ENCODE measurements around the gene PCGF2. TPM values are rescaled to one million over a fixed set of nuclear protein-coding genes. Genes with fewer than 3 reads are reported as not detected.
A peak's percentile ranks its signal among the peaks of the same experiment; 100 is the strongest.

Gene PCGF2
- total RNA-seq, 1 donor from 2014 or later = 56.2 TPM

DNA sequence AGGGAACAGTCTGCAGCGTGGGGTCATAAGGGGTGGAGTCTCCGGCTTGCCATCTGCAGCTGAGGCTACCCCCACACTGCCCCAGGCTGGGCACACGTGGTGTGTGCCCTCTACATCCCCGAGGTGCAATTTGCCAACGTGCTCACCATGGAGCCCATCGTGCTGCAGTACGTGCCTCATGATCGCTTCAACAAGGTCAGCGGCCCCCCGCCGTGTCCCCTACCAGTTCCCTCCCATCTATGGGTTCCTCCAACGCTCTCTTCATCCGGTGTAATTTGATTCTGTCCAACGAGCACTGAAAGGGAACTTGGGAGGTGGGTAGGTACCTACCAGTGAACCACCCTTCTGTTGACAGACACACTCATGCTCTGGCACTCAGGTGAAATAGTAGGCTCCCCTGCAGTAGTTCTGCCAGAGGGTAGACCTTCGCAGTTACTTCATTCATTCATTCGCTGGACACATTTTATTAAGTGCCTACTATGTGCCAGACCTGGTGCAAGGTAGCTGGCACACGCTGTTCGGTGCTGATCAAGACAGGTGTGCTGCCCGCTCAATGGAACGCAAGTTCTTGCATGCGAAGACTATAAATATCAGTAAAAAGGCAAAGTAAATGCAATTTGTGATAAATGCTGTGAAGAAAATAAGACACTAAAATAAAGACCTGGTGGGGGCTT is 40.3 kb downstream of the PCGF2 start:
- no peak for ATAC-seq
- intact Hi-C loops (cut with DNase I) = no loop called here
- DNase-seq (ENCODE audit: low spot score) = no peak

GRCh38 chr17:38706505-38707216 is 41.5 kb downstream of the PCGF2 start:
- intact Hi-C loops (cut with DNase I) = no loop called here
- DNase-seq (ENCODE audit: low spot score) (no peak), ATAC-seq (no peak)

GRCh38 chr17:38705803-38706504 is 42.2 kb downstream of the PCGF2 start:
- ATAC-seq (no peak), DNase-seq (ENCODE audit: low spot score) (peak; percentile 78)
- intact Hi-C loops (cut with DNase I) = no loop called here

DNA sequence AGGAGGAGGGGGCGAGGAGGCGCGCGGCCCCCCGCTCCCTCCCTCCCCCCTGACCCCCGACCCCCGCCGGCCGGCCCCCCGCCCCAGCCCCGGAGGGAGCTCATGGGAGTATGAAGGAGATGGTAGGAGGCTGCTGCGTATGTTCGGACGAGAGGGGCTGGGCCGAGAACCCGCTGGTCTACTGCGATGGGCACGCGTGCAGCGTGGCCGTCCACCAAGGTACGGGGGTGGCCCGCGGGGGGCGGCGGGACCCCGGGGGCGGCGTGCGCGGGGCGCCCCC is 42.7 kb downstream of the PCGF2 start:
- DNase-seq (ENCODE audit: low spot score) (no peak), ATAC-seq (no peak)
- intact Hi-C loops (cut with DNase I) = no loop called here

GRCh38 chr17:38704606-38705522 is 43.3 kb downstream of the PCGF2 start, which contains the start of gene MLLT6:
Gene MLLT6, plus strand, starts transcription at chr17:38705273. Its CDS starts 360 bp downstream, at chr17:38705633.
- DNase-seq (ENCODE audit: low spot score) = peak; percentile 88
- intact Hi-C loops (cut with DNase I) = no loop called here

DNA sequence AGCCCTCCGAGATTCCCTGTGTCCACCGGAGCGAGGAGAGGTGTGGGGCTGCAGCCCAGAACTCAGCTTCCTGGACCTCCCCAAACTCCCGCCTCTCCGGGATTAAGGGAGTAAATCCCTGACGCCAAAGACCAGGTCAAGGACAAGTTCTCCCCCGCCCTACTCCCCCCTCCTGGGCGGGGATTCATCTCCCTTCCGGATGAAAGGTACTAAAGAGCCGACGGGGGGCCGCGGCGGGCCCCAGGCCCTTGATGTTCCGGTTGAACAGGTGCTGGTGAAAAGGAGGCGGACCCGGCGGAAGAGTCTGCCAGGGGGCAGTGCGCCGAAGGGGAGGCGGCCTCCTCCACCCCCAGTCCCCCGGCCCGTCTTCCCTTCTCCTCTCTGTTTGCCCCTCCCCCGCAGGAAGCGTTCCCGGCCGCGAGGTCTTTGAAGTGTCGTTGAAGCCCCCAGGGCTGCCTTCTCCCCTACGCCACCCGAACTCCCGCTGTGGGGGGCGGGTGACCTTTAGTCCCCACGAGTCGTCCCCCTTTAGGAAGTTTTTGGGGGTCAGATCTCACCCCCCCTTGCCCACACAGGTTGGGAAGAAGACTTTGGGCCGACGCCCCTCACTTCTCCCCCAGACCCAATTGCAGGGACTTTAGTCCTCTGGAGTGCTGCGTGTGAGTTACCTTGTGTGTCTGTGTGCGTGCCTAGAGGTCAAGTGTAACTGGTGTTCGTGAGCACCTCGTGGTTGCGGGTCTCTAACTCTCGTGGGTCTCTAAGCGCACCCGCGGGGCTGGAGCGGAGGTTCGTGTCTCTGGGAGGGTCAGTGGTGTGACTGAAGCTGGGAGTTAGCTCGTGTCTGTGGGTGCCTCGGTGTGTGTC is 44.2 kb downstream of the PCGF2 start:
- intact Hi-C loops (cut with DNase I) = no loop called here
- DNase-seq (ENCODE audit: low spot score) (peak; percentile 83), ATAC-seq (peak; percentile 60)

More at GRCh38 chr17:38704606-38705522, 43.3 kb downstream of the PCGF2 start, which contains the start of gene MLLT6:
- ATAC-seq = peak; percentile 69

- ATAC-seq (no peak), DNase-seq (ENCODE audit: low spot score) (no peak)
- intact Hi-C loops (cut with DNase I) = no loop called here
Measured at GRCh38 chr17:38702916-38703741, 45.0 kb downstream of the PCGF2 start.

- DNase-seq (ENCODE audit: low spot score) (peak; percentile 91), ATAC-seq (peak; percentile 78)
- intact Hi-C loops (cut with DNase I) = no loop called here
Measured at GRCh38 chr17:38702166-38702915, 45.8 kb downstream of the PCGF2 start.

- ATAC-seq = peak; percentile 0
- intact Hi-C loops (cut with DNase I) = no loop called here
- DNase-seq (ENCODE audit: low spot score) = peak; percentile 75
Measured at GRCh38 chr17:38701504-38702165, 46.5 kb downstream of the PCGF2 start.

DNA sequence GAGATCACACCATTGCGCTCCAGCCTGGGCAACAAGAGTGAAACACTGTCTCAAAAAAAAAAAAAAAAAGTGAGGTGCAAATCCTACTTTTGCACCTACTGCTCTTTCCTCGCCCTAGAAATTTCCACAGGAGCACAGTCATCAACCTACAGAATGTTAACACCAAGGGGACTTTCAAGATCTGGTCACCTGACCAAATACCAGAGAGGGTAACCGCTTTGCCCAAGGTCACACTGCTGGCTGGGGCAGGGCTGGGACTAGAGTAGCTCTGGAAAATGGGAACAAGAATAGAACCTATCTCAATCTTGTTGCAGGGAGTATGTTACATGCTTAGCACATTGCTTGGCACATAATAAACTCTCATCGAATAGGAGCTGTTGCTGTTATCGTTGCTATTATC is 49.4 kb downstream of the PCGF2 start:
- no peak for ATAC-seq
- no peak for DNase-seq (ENCODE audit: low spot score)
- intact Hi-C loops (cut with DNase I) = no loop called here

- no peak for DNase-seq (ENCODE audit: low spot score)
- intact Hi-C loops (cut with DNase I) = no loop called here
- no peak for ATAC-seq
Measured at GRCh38 chr17:38697061-38697820, 50.9 kb downstream of the PCGF2 start.

DNA sequence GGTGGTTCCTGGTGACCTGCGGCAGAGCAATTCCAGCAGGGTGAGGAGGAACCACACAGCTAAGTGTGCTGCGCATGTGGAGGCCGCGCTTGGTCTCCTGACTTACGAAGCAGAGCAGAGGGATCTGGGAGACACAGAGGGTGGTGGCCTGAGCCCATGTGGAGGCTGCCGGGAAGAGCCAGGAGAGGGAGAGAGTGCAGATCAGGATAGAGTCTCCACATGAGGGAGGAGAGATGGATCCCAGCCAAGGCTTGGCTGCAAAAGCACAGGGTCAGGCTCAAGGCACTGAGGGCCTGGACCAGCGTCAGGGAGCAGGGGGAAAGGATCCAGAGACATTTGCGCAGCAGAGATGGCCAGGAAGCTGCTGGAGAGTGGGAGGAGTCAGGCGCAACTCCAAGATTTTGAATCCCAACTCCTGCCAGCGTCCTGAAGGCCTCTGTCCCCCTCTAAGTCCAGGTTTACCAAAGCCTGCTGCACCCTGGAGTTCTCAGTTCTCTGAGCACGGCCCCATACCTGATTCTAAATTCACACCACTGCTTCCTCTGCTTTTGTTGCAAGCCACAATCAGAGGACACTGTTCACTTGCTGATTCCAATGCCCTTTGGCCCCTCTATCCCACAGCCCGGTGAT is 54.3 kb downstream of the PCGF2 start:
- intact Hi-C loops (cut with DNase I) = no loop called here
- ATAC-seq = peak; percentile 98
- DNase-seq (ENCODE audit: low spot score) = peak; percentile 93

- no peak for DNase-seq (ENCODE audit: low spot score)
- no peak for ATAC-seq
- intact Hi-C loops (cut with DNase I) = no loop called here
Measured at GRCh38 chr17:38691154-38691553, 57.0 kb downstream of the PCGF2 start.

DNA sequence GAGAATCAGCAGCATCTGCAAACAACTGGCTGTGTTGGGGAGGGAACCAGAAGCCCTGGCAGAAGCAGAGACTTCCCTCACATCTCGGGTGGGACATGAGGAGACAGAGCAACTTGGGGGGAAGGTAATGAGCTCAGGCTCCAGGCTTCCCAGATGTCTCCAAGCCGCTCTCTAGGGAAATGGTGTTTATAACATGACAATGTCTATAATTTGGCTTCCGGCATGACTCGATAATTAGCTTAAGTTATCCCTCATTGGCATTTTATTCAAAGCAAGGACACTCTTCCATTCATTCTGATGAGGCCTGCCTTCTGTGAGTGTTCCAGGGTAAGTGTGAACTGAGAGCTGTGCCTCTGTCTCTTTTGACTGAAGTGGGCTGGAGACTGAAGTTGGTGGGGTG is 57.8 kb downstream of the PCGF2 start:
- ATAC-seq = no peak
- no peak for DNase-seq (ENCODE audit: low spot score)
- intact Hi-C loops (cut with DNase I) = no loop called here

- DNase-seq (ENCODE audit: low spot score) (no peak), ATAC-seq (no peak)
- intact Hi-C loops (cut with DNase I) = no loop called here
Measured at GRCh38 chr17:38687286-38687685, 60.9 kb downstream of the PCGF2 start.

Data from sciatic nerve (tissue), 2 donors.